Activated CD8-positive, alpha-beta T cell treated with anti-CD3 and anti-CD28 coated beads for 36 hours (primary cell): ENCODE measurements around the gene CEP192. TPM values are rescaled to one million over a fixed set of nuclear protein-coding genes. Genes with fewer than 3 reads are reported as not detected.

ENCODE experiments used
- ATAC-seq: fragments of 200-7000 bp; cut with Tn5 transposase; one replicate; pipeline ENCODE4 v1.10.0; 2021; ENCODE audit warnings: mild to moderate bottlenecking, moderate library complexity
- CTCF ChIA-PET: fragments of 350-600 bp; sonication (Branson Sonifier 250); formaldehyde crosslinking; loops from one replicate; lab custom pipeline; 2021; ENCODE audit warnings: antibody characterized with exemption; lab: Charles Lee
- POLR2A ChIA-PET: fragments of 350-600 bp; sonication (Branson Sonifier 250); formaldehyde crosslinking; loops from one replicate; lab custom pipeline; 2021; ENCODE audit warnings: antibody characterized with exemption; lab: Charles Lee
- DNase-seq: peaks from one replicate; pipeline ENCODE4 v3.0.0-alpha.2; 2020
- H3K27ac Mint-ChIP-seq: one replicate; pipeline ENCODE4 v1.8.0; 2021; ENCODE audit warnings: mild to moderate bottlenecking, mixed read lengths
- H3K27me3 Mint-ChIP-seq: one replicate; pipeline ENCODE4 v1.8.0; 2021; ENCODE audit warnings: mixed read lengths
- H3K36me3 Mint-ChIP-seq: one replicate; pipeline ENCODE4 v1.8.0; 2021; ENCODE audit warnings: low read depth, mixed read lengths
- H3K4me1 Mint-ChIP-seq: one replicate; pipeline ENCODE4 v1.8.0; 2021; ENCODE audit warnings: low read depth, mixed read lengths
- H3K4me3 Mint-ChIP-seq: one replicate; pipeline ENCODE4 v1.8.0; 2021; ENCODE audit warnings: mild to moderate bottlenecking, moderate library complexity, mixed read lengths
- H3K9me3 Mint-ChIP-seq: one replicate; pipeline ENCODE4 v1.8.0; 2021; ENCODE audit warnings: mixed read lengths
- intact Hi-C: fragments of 100-400 bp; cut with micrococcal nuclease; formaldehyde crosslinking; loops from one replicate; pipeline ENCODE4 v1.10.0; 2022
- total RNA-seq, 2 experiments: library from RNA; stranded (reverse); gene quantifications; one replicate each; pipeline ENCODE4 v1.2.3, GENCODE V29; 2021
- TF ChIP-seq, protein P1 (sequence below): fragments of 200-600 bp; IDR thresholded peaks from one replicate; pipeline ENCODE4 v1.8.0; 2022; ENCODE audit warnings: antibody characterized with exemption, mild to moderate bottlenecking

Gene CEP192
- total RNA-seq, 2 experiments from 2014 or later, result 39.5 to 42.9 TPM

- DNase-seq, result no peak
- TF ChIP-seq, protein P1, sequence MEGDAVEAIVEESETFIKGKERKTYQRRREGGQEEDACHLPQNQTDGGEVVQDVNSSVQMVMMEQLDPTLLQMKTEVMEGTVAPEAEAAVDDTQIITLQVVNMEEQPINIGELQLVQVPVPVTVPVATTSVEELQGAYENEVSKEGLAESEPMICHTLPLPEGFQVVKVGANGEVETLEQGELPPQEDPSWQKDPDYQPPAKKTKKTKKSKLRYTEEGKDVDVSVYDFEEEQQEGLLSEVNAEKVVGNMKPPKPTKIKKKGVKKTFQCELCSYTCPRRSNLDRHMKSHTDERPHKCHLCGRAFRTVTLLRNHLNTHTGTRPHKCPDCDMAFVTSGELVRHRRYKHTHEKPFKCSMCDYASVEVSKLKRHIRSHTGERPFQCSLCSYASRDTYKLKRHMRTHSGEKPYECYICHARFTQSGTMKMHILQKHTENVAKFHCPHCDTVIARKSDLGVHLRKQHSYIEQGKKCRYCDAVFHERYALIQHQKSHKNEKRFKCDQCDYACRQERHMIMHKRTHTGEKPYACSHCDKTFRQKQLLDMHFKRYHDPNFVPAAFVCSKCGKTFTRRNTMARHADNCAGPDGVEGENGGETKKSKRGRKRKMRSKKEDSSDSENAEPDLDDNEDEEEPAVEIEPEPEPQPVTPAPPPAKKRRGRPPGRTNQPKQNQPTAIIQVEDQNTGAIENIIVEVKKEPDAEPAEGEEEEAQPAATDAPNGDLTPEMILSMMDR, result no peak
- Mint-ChIP-seq H3K4me1 (peaks cover 14% of the 10 kb centered on the region), H3K9me3 (peaks cover 2% of the 10 kb centered on the region), H3K27me3 (no peaks in the 10 kb centered on the region), H3K27ac (no peak overlapping the region), H3K4me3 (no peak overlapping the region), H3K36me3 (peaks cover 59% of the 10 kb centered on the region)
- CTCF ChIA-PET, result no interaction called here
- intact Hi-C loops, result no loop called here
- POLR2A ChIA-PET, result interaction anchor here (1.2 kb wide), 1 partner anchor 51 kb away, joined by 3 read pairs; no protein-coding TSS in a partner anchor
- no peak for ATAC-seq
These were observed 70.5 kb downstream of the CEP192 start for GRCh38 chr18:13061630-13062189.

- Mint-ChIP-seq H3K27ac (peak overlapping the region; percentile 75), H3K36me3 (peaks cover 73% of the 10 kb centered on the region), H3K4me3 (no peak overlapping the region), H3K9me3 (peaks cover 2% of the 10 kb centered on the region), H3K27me3 (no peaks in the 10 kb centered on the region), H3K4me1 (peaks cover 23% of the 10 kb centered on the region)
- ChIA-PET POLR2A (no interaction called here), CTCF (interaction anchor here (1.7 kb wide), 1 partner anchor 13 kb away, joined by 6 read pairs; no protein-coding TSS in a partner anchor)
- ATAC-seq, result peak; percentile 91
- TF ChIP-seq, protein P1, result no peak
- peak; percentile 55 for DNase-seq
- intact Hi-C loops, result no loop called here
These were observed 76.0 kb downstream of the CEP192 start for GRCh38 chr18:13067124-13067523.

DNA sequence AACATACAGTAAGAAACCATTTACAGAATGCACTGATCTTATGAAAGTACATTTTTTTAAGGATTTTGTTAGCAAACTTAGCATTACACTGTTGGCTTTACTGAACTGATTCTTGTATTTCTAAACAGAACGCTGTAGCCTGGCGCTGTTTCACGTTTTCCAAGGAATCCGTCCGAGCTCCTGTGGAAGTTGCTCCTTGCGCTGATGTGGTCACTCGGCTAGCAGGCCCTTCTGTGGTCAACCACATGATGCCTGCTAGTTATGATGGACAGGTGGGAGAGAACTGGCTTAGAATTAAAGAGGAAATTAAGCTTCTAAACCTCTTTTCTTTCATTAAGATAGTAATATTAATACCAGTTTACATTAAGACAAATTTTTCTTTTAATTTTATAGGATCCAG lies 76.8 kb downstream of the CEP192 start:
- H3K9me3 Mint-ChIP-seq, result peaks cover 2% of the 10 kb centered on the region
- peaks cover 73% of the 10 kb centered on the region for H3K36me3 Mint-ChIP-seq
- H3K4me1 Mint-ChIP-seq, result peaks cover 23% of the 10 kb centered on the region
- no peaks in the 10 kb centered on the region for H3K27me3 Mint-ChIP-seq
- ChIA-PET POLR2A (no interaction called here), CTCF (interaction anchor here (1.3 kb wide), 1 partner anchor 91 kb away, joined by 3 read pairs; no protein-coding TSS in a partner anchor)
- DNase-seq, result no peak
- ATAC-seq, result no peak
- TF ChIP-seq, protein P1, result no peak
- no peak overlapping the region for H3K4me3 Mint-ChIP-seq
- peak overlapping the region; percentile 24 for H3K27ac Mint-ChIP-seq
- intact Hi-C loops, result no loop called here

- H3K27me3 Mint-ChIP-seq, result no peaks in the 10 kb centered on the region
- H3K4me3 Mint-ChIP-seq, result no peak overlapping the region
- peaks cover 70% of the 10 kb centered on the region for H3K36me3 Mint-ChIP-seq
- DNase-seq (no peak), ATAC-seq (no peak)
- POLR2A ChIA-PET, result no interaction called here
- peaks cover 20% of the 10 kb centered on the region for H3K4me1 Mint-ChIP-seq
- CTCF ChIA-PET, result no interaction called here
- TF ChIP-seq, protein P1, result no peak
- intact Hi-C loops, result no loop called here
- H3K27ac Mint-ChIP-seq, result no peak overlapping the region
- H3K9me3 Mint-ChIP-seq, result no peaks in the 10 kb centered on the region
These were observed 79.3 kb downstream of the CEP192 start for GRCh38 chr18:13070460-13070859.

DNA sequence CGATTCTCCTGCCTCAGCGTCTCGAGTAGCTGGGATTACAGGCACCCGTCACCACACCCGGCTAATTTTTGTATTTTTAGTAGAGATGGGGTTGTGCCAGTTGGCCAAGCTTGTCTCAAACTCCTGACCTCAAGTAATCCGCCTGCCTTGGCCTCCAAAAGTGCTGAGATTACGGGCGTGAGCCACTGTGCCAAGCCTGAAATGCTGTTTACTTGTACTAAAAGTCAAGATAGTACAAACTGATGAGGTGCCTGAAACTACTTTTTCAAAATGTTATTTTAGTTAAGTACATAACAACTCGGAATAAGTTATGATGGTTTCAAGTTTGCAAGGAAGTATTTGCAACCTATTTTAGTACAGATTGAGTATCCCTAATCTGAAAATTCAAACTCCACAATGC lies 85.7 kb downstream of the CEP192 start:
- TF ChIP-seq, protein P1, result no peak

More for the DNA sequence above, 85.7 kb downstream of the CEP192 start:
- DNase-seq (no peak), ATAC-seq (no peak)
- Mint-ChIP-seq H3K27me3 (no peaks in the 10 kb centered on the region), H3K4me3 (no peak overlapping the region), H3K27ac (no peak overlapping the region), H3K4me1 (no peaks in the 10 kb centered on the region), H3K9me3 (peaks cover 17% of the 10 kb centered on the region), H3K36me3 (peaks cover 71% of the 10 kb centered on the region)
- ChIA-PET CTCF (interaction anchor here (1.4 to 1.7 kb wide), 2 partner anchors 25 to 83 kb away, joined by 3 to 5 read pairs; no protein-coding TSS in a partner anchor), POLR2A (no interaction called here)
- intact Hi-C loops, result no loop called here
